H9 (cell line): ENCODE measurements around the gene ZNF236. TPM values are rescaled to one million over a fixed set of nuclear protein-coding genes. Genes with fewer than 3 reads are reported as not detected.

Source experiments
- DNase-seq: peaks from one replicate; pipeline ENCODE4 v3.0.0-alpha.2; 2017
- H2AFZ ChIP-seq: one replicate; pipeline ENCODE4 v1.6.1; 2013; ENCODE audit warnings: mild to moderate bottlenecking, low read length, control low read depth, moderate library complexity
- H2AK5ac ChIP-seq: 2 replicates; pipeline ENCODE4 v1.6.1; 2013; ENCODE audit warnings: low read length, control low read depth, mixed read lengths; ENCODE audit not compliant: insufficient read length
- H2BK120ac ChIP-seq: one replicate; pipeline ENCODE4 v1.6.1; 2013; ENCODE audit warnings: low read depth, mild to moderate bottlenecking, low read length, control low read depth, inconsistent platforms; ENCODE audit not compliant: poor library complexity, severe bottlenecking
- H2BK12ac ChIP-seq: 2 replicates; pipeline ENCODE4 v1.6.1; 2013; ENCODE audit warnings: low read length, control low read depth, mixed read lengths, low read depth; ENCODE audit not compliant: insufficient read length
- H2BK15ac ChIP-seq: 2 replicates; pipeline ENCODE4 v1.6.1; 2013; ENCODE audit warnings: low read depth, low read length, control low read depth
- H2BK20ac ChIP-seq: one replicate; pipeline ENCODE4 v1.6.1; 2013; ENCODE audit warnings: low read depth, mild to moderate bottlenecking, low read length, control low read depth, inconsistent platforms; ENCODE audit not compliant: poor library complexity, severe bottlenecking
- H2BK5ac ChIP-seq: 2 replicates; pipeline ENCODE4 v1.6.1; 2013; ENCODE audit warnings: low read length, control low read depth, mixed read lengths; ENCODE audit not compliant: insufficient read length
- H3K14ac ChIP-seq: 2 replicates; pipeline ENCODE4 v1.6.1; 2013; ENCODE audit warnings: low read length, control low read depth; ENCODE audit not compliant: insufficient read depth
- H3K18ac ChIP-seq: 2 replicates; pipeline ENCODE4 v1.6.1; 2013; ENCODE audit warnings: low read depth, mild to moderate bottlenecking, mixed read lengths, low read length, control low read depth; ENCODE audit not compliant: insufficient read length
- H3K23ac ChIP-seq: 2 replicates; pipeline ENCODE4 v1.6.1; 2013; ENCODE audit warnings: low read length, control low read depth, mixed read lengths, low read depth; ENCODE audit not compliant: insufficient read length
- H3K23me2 ChIP-seq: 2 replicates; pipeline ENCODE4 v1.6.1; 2013; ENCODE audit warnings: low read depth, mild to moderate bottlenecking, mixed read lengths, low read length, control low read depth; ENCODE audit not compliant: insufficient read length, poor library complexity, severe bottlenecking
- H3K27ac ChIP-seq: 2 replicates; pipeline ENCODE4 v1.5.1; 2013; ENCODE audit warnings: low read length, control low read depth, mixed read lengths, low read depth; ENCODE audit not compliant: insufficient read length
- H3K27me3 ChIP-seq: 2 replicates; pipeline ENCODE4 v1.6.1; 2013; ENCODE audit warnings: low read length, control low read depth, inconsistent platforms; ENCODE audit not compliant: insufficient read depth
- H3K4ac ChIP-seq: 2 replicates; pipeline ENCODE4 v1.6.1; 2013; ENCODE audit warnings: low read depth, mild to moderate bottlenecking, control low read depth, inconsistent platforms, low read length, moderate library complexity
- H3K4me1 ChIP-seq: 2 replicates; pipeline ENCODE4 v1.6.1; 2013; ENCODE audit warnings: low read length, control low read depth, inconsistent platforms; ENCODE audit not compliant: insufficient read depth
- H3K4me2 ChIP-seq: 2 replicates; pipeline ENCODE4 v1.6.1; 2013; ENCODE audit warnings: low read length, control low read depth, mixed read lengths; ENCODE audit not compliant: insufficient read length, insufficient read depth
- H3K56ac ChIP-seq: 2 replicates; pipeline ENCODE4 v1.6.1; 2013; ENCODE audit warnings: low read depth, mild to moderate bottlenecking, mixed read lengths, low read length, control low read depth; ENCODE audit not compliant: insufficient read length
- H3K79me1 ChIP-seq: 2 replicates; pipeline ENCODE4 v1.6.1; 2013; ENCODE audit warnings: low read depth, mild to moderate bottlenecking, moderate library complexity, low read length, control low read depth, inconsistent platforms; ENCODE audit not compliant: insufficient read depth, poor library complexity, severe bottlenecking
- H3K79me2 ChIP-seq: 2 replicates; pipeline ENCODE4 v1.6.1; 2013; ENCODE audit warnings: low read length, control low read depth, inconsistent platforms; ENCODE audit not compliant: insufficient read depth
- H3K9ac ChIP-seq: 2 replicates; pipeline ENCODE4 v1.6.1; 2013; ENCODE audit warnings: low read length, control low read depth, mixed read lengths; ENCODE audit not compliant: insufficient read length; ENCODE audit errors: extremely low read depth
- H3K9me3 ChIP-seq: one replicate; pipeline ENCODE4 v1.6.1; 2013; ENCODE audit warnings: low read depth, low read length, inconsistent platforms; ENCODE audit not compliant: control insufficient read depth
- H3T11ph ChIP-seq: one replicate; pipeline ENCODE4 v1.6.1; 2013; ENCODE audit warnings: mild to moderate bottlenecking, low read length, control low read depth, inconsistent platforms
- H4K20me1 ChIP-seq: one replicate; pipeline ENCODE4 v1.6.1; 2013; ENCODE audit not compliant: control insufficient read depth, insufficient read length, insufficient read depth
- H4K5ac ChIP-seq: 2 replicates; pipeline ENCODE4 v1.6.1; 2013; ENCODE audit warnings: low read depth, mild to moderate bottlenecking, mixed read lengths, low read length, control low read depth; ENCODE audit not compliant: insufficient read length
- H4K8ac ChIP-seq: replicated peaks from 2 replicates; pipeline ENCODE4 v1.6.1; 2013; ENCODE audit warnings: low read length, control low read depth, mixed read lengths, low read depth; ENCODE audit not compliant: insufficient read length
- H4K91ac ChIP-seq: 2 replicates; pipeline ENCODE4 v1.6.1; 2013; ENCODE audit warnings: low read depth, mild to moderate bottlenecking, moderate library complexity, mixed read lengths, low read length, control low read depth; ENCODE audit not compliant: insufficient read length
- H3K27ac Mint-ChIP-seq, 3 experiments: 2 replicates in 2 of 3; 3 replicates in 1 of 3; pipeline ENCODE4 v1.8.0; 2020 to 2021; ENCODE audit warnings: mixed read lengths in 3 of 3, mild to moderate bottlenecking in 1 of 3, moderate library complexity in 1 of 3
- H3K27me3 Mint-ChIP-seq: 2 replicates; pipeline ENCODE4 v1.8.0; 2021; ENCODE audit warnings: low read depth, mild to moderate bottlenecking, moderate library complexity, mixed read lengths
- H3K36me3 Mint-ChIP-seq, 3 experiments: 2 replicates in 2 of 3; 3 replicates in 1 of 3; pipeline ENCODE4 v1.8.0; 2020 to 2021; ENCODE audit warnings: low read depth in 3 of 3, mixed read lengths in 3 of 3; ENCODE audit not compliant: insufficient read depth in 1 of 3
- H3K4me1 Mint-ChIP-seq, 2 experiments: 2 replicates each; pipeline ENCODE4 v1.8.0; 2020; ENCODE audit warnings: mixed read lengths in 2 of 2
- H3K4me3 Mint-ChIP-seq, 2 experiments: 2 replicates in 1 of 2; 3 replicates in 1 of 2; pipeline ENCODE4 v1.8.0; 2020 to 2021; ENCODE audit warnings: mild to moderate bottlenecking in 2 of 2, mixed read lengths in 2 of 2, moderate library complexity in 1 of 2
- H3K9me3 Mint-ChIP-seq, 2 experiments: 2 replicates in 1 of 2; 3 replicates in 1 of 2; pipeline ENCODE4 v1.8.0; 2020; ENCODE audit warnings: mild to moderate bottlenecking in 2 of 2, mixed read lengths in 2 of 2, moderate library complexity in 1 of 2
- CTCF ChIP-seq: fragments of 200-600 bp; sonication (generic); conservative IDR thresholded peaks from 3 replicates; pipeline ENCODE4 v1.8.0; 2021; ENCODE audit warnings: antibody characterized with exemption, mild to moderate bottlenecking
- WGBS: extraction: QIAGEN DNeasy Blood & Tissue Kit; methylation state at CpG from one replicate; pipeline ENCODE4 v1.1.7; 2013; ENCODE audit warnings: missing lambda C conversion rate, low lambda C conversion rate, mixed read lengths; ENCODE audit not compliant: insufficient read length; ENCODE audit errors: extremely low coverage; 5-methylcytosine and 5-hydroxymethylcytosine counted together
- total RNA-seq: library from RNA; stranded (reverse); gene quantifications from 2 replicates; pipeline ENCODE4 v1.2.1, GENCODE V29; 2021

ZNF236 gene
- total RNA-seq, 1 experiment from 2014 or later = 16.0 TPM

GRCh38 chr18:76817888-76818611 is 4.3 kb upstream of the ZNF236 start:
- Histone ChIP-seq H2BK12ac (no peak overlapping the region), H4K8ac (no peak overlapping the region), H3K23me2 (peaks cover 4% of the 10 kb centered on the region), H3K79me2 (peaks cover 2% of the 10 kb centered on the region; the same call in 1 of the 2 replicates), H4K91ac (no peak overlapping the region), H3K9me3 (no peaks in the 10 kb centered on the region), H3K14ac (no peak overlapping the region), H3K4me2 (no peak overlapping the region), H2AK5ac (no peak overlapping the region), H3K4ac (no peak overlapping the region), H2BK5ac (no peak overlapping the region), H3K23ac (no peak overlapping the region), H3T11ph (no peak overlapping the region), H3K56ac (no peak overlapping the region), H2BK120ac (no peak overlapping the region), H3K9ac (no peak overlapping the region), H4K20me1 (no peaks in the 10 kb centered on the region), H4K5ac (no peak overlapping the region), H3K18ac (no peak overlapping the region), H2AFZ (no peak overlapping the region), H2BK20ac (no peak overlapping the region), H3K79me1 (no peaks in the 10 kb centered on the region), H3K27ac (no peak overlapping the region), H3K27me3 (no peaks in the 10 kb centered on the region), H3K4me1 (no peaks in the 10 kb centered on the region), H2BK15ac (no peak overlapping the region)
- no peak overlapping the region for H3K4me3 Mint-ChIP-seq
- TF ChIP-seq CTCF = no peak
- H3K27ac Mint-ChIP-seq = peak overlapping the region; percentile 28 to 83 (median 39); a peak in 2 of 7 replicates
- H3K4me1 Mint-ChIP-seq = peaks cover 11 to 14% of the 10 kb centered on the region in 2 experiments
- H3K36me3 Mint-ChIP-seq = peaks cover 14 to 20% (median 16%) of the 10 kb centered on the region in 3 experiments
- H3K27me3 Mint-ChIP-seq = no peaks in the 10 kb centered on the region; the same call in 1 of the 2 replicates
- no peak for DNase-seq
- no CpG with 5 or more reads among the region's 17 CpGs for WGBS
- no peaks in the 10 kb centered on the region for H3K9me3 Mint-ChIP-seq
